ENCODE data around the gene B3GAT1.

Gene B3GAT1

GRCh38 chr11:134390706-134391569, 21.1 kb downstream of the B3GAT1 start:
- no peak for DNase-seq (ENCODE audit: low read depth, low spot score)

- DNase-seq (ENCODE audit: low read depth, low spot score) = no peak
Observed at GRCh38 chr11:134389464-134390180, 22.4 kb downstream of the B3GAT1 start.

GRCh38 chr11:134388590-134388989, 23.5 kb downstream of the B3GAT1 start:
- no peak for DNase-seq (ENCODE audit: low read depth, low spot score)

DNA sequence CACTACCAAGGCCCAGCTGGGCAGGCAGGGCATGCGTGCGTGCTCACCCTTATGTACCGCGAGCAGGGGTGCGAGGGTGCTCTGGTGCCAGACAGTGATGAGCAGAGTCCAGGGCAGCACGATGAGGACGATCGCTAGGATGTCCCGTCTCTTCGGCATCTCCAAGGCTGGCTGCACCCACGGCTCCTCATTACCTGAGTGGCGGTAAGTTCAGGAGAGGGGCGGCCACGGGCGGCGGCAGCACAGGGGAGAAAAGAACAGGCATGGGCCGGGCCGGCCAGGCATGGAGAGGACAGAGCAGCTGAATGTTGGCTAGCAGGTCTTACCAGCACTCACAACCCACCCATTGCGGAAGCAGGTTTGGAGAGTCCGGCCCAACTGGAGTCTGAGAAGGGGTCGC, 24.5 kb downstream of the B3GAT1 start:
- no peak for DNase-seq (ENCODE audit: low read depth, low spot score)

- no peak for DNase-seq (ENCODE audit: low read depth, low spot score)
Observed at GRCh38 chr11:134386945-134387344, 25.1 kb downstream of the B3GAT1 start.

- DNase-seq (ENCODE audit: low read depth, low spot score) = no peak
Observed at GRCh38 chr11:134385774-134386565, 26.1 kb downstream of the B3GAT1 start.

DNA sequence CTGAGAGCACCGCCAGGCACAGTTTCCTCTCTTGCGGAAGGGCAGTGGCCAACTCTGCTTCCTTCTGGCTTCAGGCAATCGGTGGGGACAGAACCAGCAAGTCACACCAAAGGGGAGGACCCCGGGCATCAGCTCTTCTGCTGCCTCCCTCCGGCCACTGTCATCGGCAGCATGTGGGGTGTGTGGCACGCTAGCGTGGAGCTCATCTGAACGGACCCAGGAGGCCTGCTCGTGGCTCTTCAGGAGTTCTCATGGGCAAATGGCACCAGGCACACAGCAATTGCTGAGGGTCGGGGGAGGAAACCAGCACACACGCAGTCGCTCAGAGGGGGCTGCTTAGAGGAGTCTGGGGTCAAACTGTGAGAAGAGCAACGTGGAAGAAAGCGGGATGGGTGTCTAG, 26.9 kb downstream of the B3GAT1 start:
- DNase-seq (ENCODE audit: low read depth, low spot score) = no peak

DNA sequence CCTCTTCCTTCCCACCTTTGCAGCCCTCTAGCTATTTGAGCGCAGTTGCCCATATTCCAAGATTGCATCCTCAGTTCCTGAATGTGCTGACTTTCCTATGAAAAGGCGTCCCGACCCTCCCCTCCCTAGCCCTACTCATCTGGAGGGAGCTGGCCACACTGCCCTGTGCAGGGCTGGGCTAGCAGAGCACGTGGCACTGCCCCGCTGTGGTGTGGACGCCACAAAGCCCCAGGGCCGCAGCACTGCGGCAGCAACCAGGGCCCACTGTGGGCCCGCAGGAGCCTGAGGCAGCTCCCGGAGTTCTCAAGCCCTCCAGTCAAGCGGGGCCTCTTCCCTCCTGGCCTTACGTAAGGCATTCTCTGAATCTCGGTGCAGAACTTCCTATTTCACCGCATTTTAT, 27.6 kb downstream of the B3GAT1 start:
- no peak for DNase-seq (ENCODE audit: low read depth, low spot score)

DNA sequence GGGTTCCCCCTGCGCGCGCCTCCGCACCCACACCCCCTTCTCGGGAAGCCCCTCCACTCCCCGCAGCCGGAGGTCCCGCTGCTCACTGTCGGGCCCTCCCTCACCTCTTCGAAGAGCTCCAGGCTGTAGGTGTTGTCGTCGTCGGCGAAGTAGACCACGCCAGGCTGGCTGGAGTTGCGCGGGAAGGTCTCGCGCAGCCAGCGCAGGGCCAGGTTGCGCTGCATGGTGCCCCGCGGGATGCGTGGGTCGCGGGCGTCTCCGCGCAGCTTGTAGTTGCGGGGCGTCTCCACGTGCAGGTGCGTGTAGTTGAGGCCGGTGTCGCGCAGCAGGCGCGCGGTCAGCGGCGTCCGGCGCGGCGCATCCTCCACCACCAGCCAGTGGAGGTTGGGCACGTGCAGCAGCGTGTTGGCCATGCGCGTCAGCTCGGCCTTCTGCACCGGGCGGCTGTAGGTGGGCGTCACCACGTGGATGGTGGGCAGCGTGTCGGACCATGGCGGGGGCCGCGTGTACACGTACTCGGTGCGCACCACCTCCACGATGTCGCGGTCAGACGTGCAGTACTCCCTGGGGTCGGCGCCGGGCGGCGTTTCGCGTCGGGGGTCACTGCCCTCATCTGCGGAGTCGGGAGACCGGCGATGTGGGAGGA, 28.3 kb downstream of the B3GAT1 start:
- DNase-seq (ENCODE audit: low read depth, low spot score) = no peak

DNA sequence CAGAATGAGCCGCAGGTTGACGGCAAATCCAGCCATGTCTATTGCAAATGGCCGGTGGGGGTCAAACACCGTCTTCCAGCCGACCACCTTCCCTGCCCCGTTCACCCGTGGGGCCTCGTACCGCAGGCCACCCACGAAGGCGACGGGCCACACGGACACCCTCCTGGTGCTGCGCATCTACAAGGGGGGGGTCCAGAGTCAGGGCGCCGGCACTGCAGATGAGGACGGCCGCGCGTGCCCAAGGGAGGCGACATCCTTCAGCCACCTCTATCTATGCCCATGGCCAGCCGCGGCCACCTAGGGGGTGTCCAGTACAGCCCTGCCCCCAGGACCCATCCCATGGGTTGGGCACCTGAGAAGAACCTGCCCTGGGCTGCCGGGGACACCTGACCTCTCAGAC, 29.2 kb downstream of the B3GAT1 start:
- no peak for DNase-seq (ENCODE audit: low read depth, low spot score)

DNA sequence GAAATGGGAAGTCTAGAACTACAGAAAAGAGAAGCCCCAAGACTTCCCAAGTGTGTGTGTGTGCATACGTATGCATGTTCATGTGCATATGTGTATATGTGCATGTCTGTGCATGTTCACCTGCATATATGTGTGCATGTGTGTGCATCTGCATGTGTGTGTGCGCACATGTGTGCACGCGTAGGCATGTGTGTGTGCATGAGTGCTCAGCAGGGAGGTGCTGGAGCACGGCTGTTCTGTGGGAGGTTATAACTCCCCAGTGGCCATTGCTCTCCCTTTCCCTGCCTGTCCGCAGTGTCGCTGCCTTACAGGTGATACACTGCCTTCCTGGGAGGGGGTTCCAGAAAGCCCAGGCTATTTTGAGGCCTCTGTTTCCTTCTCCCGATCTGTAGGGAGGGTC, 29.8 kb downstream of the B3GAT1 start:
- DNase-seq (ENCODE audit: low read depth, low spot score) = no peak

DNA sequence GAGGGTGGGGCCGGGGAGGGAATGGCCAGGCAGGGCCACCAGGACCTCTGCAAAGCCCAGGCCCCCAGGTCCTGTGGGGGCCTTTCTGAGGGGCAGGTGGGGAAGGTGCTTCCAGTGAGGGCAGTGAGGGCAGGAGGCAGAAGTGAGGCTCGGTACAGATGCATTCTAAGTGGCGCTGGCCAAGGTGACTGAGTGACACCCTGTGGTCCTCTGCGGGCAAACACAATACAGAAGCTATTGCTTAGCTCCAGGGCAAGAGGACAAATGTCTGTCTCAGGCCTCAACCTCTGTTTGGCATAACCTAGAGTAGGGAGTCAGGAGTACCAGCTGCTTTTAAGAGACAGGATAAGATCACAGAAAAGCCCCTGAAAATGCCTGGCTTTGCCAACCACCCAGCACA, 31.3 kb downstream of the B3GAT1 start:
- DNase-seq (ENCODE audit: low read depth, low spot score) = no peak

DNA sequence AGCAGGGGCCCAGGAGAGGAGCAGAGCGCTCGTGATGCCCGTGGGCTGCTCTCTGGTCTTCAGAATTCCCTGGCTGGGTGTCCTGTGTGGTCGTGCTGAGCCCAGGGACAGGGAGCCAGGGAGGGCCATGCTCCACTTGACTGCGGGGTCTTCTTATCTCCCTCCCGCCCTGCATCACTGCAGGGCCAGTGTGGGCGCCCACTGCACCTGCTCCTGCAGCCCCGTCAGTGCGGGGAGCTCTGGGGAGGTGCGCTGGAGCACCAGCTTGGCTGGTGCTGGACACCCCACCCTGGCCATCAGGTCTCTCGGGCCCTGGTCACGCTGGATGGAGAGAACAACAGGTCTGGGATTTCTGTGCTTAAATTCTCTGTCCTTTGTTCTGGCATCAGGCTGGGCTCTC, 31.8 kb downstream of the B3GAT1 start:
- DNase-seq (ENCODE audit: low read depth, low spot score) = no peak

DNA sequence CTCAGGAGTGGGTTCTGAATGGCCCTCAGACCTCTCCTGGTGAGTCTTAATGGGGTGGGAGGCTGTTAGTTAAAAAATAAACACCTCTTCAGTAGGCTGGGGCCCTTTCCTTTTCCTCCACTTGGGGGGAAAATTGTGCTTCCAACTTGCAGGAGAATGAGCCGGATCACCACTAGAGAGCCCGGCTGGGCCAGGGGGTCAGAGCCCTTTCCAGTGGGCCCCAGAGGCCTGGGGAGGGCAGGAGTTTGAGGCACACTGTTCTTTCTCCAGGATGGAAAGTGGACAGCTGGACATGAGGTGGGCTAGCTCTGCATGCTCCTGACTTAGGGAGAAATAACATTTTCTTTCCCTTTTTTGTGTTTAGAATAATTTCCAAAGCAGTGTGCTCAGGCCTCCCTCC, 32.8 kb downstream of the B3GAT1 start:
- no peak for DNase-seq (ENCODE audit: low read depth, low spot score)

DNA sequence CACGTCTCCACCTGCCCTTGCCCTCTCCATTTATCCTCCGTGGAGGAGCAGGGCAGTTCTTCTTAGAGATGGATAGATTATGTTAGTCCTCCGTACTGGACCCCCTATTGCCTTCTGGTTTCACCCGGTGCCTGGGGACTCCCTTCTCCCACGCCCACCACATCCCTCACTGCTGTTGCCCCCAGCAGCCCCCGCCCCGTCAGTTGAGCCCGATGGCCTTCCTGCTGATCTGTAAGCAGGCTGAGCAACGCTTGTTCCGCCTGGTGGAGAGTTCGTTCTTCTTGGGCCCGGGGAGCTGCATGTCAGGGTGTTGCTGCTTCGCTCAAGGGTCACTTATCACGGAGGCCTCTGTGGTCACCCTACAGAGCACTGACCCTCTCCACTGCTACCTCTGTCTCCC, 34.2 kb downstream of the B3GAT1 start:
- no peak for DNase-seq (ENCODE audit: low read depth, low spot score)

GRCh38 chr11:134376150-134376921, 35.7 kb downstream of the B3GAT1 start:
- DNase-seq (ENCODE audit: low read depth, low spot score) = no peak

DNA sequence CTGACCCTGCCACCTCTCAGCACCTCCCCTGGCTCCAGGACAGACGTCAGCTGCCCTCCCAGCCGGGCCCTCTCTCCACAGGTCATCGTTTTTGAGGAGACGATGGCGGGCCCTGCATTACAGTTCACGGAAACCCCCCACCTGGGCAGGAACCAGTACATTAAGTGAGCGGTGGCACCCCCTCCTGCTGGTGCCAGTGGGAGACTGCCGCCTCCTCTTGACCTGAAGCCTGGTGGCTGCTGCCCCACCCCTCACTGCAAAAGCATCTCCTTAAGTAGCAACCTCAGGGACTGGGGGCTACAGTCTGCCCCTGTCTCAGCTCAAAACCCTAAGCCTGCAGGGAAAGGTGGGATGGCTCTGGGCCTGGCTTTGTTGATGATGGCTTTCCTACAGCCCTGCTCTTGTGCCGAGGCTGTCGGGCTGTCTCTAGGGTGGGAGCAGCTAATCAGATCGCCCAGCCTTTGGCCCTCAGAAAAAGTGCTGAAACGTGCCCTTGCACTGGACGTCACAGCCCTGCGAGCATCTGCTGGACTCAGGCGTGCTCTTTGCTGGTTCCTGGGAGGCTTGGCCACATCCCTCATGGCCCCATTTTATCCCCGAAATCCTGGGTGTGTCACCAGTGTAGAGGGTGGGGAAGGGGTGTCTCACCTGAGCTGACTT, 37.0 kb downstream of the B3GAT1 start:
- DNase-seq (ENCODE audit: low read depth, low spot score) = no peak

DNA sequence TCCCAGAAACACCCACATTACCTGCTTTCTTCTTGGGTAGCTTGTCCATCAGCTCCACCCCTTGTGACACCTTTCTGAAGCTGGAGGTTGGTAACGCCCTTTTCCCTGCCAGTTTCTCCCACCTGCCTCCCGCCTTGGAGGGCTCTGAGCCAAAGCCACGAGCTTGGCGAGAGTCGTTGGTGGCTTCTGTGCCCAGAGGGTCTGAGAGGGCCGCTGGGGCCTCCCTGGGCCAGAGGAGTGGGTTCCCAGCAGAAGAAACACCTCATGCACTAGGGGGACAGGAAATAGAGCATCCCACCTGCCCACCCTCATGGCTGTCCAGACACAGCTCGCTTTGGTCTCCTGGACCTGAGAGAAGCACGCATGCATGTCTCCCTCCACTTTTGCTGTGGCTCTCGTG, 37.9 kb downstream of the B3GAT1 start:
- no peak for DNase-seq (ENCODE audit: low read depth, low spot score)

DNA sequence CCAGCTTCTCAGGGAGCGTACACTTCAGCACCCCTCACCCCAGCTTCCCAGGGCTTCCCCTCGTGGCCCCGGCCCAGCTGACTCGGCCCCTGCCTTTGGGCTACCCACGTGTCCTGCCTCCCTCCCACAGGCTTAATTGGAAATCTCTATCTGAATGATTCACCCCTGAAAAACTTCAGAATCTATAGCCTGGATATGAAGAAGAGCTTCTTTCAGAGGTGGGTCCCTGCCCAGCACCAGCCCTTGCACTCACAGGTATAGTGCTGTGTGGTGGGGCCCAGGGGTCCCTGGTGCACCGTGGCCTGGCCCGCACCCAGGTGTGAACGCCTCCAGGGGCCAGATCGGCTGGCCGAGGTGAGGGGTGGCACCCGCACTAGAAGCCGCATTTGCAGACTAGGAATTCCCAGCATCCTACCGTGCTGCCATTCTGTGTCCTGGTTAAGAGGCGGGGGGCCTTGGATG, 38.4 kb downstream of the B3GAT1 start:
- DNase-seq (ENCODE audit: low read depth, low spot score) = no peak

GRCh38 chr11:134372961-134373360, 39.1 kb downstream of the B3GAT1 start:
- DNase-seq (ENCODE audit: low read depth, low spot score) = no peak
